ENCODE measurements around the gene GDF10. TPM values are rescaled to one million over a fixed set of nuclear protein-coding genes. Genes with fewer than 3 reads are reported as not detected.

GDF10 gene
- total RNA-seq, 1 donor from 2014 or later = not detected

- H3K4me3 ChIP-seq (ENCODE audit: low read depth, low read length) = no peak overlapping the region
- TF ChIP-seq, protein P1, sequence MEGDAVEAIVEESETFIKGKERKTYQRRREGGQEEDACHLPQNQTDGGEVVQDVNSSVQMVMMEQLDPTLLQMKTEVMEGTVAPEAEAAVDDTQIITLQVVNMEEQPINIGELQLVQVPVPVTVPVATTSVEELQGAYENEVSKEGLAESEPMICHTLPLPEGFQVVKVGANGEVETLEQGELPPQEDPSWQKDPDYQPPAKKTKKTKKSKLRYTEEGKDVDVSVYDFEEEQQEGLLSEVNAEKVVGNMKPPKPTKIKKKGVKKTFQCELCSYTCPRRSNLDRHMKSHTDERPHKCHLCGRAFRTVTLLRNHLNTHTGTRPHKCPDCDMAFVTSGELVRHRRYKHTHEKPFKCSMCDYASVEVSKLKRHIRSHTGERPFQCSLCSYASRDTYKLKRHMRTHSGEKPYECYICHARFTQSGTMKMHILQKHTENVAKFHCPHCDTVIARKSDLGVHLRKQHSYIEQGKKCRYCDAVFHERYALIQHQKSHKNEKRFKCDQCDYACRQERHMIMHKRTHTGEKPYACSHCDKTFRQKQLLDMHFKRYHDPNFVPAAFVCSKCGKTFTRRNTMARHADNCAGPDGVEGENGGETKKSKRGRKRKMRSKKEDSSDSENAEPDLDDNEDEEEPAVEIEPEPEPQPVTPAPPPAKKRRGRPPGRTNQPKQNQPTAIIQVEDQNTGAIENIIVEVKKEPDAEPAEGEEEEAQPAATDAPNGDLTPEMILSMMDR (IDR thresholded peaks at IDR 0.05; ENCODE audit: insufficient read depth, low read length, severe bottlenecking) = no peak
- DNase-seq (ENCODE audit: low read depth) = no peak
- H3K36me3 ChIP-seq (ENCODE audit: control insufficient read depth, insufficient read depth, low read length) = no peaks in the 10 kb centered on the region
- FAIRE-seq = no peak
- no peaks in the 10 kb centered on the region for H3K27me3 ChIP-seq (ENCODE audit: control insufficient read depth, insufficient read depth, low read length)
Measured at GRCh38 chr10:47264797-47265281, 35.2 kb upstream of the GDF10 start.

- no peaks in the 10 kb centered on the region for H3K27me3 ChIP-seq (ENCODE audit: control insufficient read depth, insufficient read depth, low read length)
- DNase-seq (ENCODE audit: low read depth) (no peak), FAIRE-seq (no peak)
- H3K4me3 ChIP-seq (ENCODE audit: low read depth, low read length) = no peak overlapping the region
- TF ChIP-seq, protein P1 (IDR thresholded peaks at IDR 0.05; ENCODE audit: insufficient read depth, low read length, severe bottlenecking) = no peak
- H3K36me3 ChIP-seq (ENCODE audit: control insufficient read depth, insufficient read depth, low read length) = no peaks in the 10 kb centered on the region
Measured at GRCh38 chr10:47266602-47267001, 33.4 kb upstream of the GDF10 start.

- TF ChIP-seq, protein P1 (IDR thresholded peaks at IDR 0.05; ENCODE audit: insufficient read depth, low read length, severe bottlenecking) = no peak
- no peak for DNase-seq (ENCODE audit: low read depth)
- H3K4me3 ChIP-seq (ENCODE audit: low read depth, low read length) = no peak overlapping the region
- H3K36me3 ChIP-seq (ENCODE audit: control insufficient read depth, insufficient read depth, low read length) = no peaks in the 10 kb centered on the region
- no peak for FAIRE-seq
- no peaks in the 10 kb centered on the region for H3K27me3 ChIP-seq (ENCODE audit: control insufficient read depth, insufficient read depth, low read length)
Measured at GRCh38 chr10:47268696-47269095, 31.3 kb upstream of the GDF10 start.

- no peak for DNase-seq (ENCODE audit: low read depth)
- TF ChIP-seq, protein P1 (IDR thresholded peaks at IDR 0.05; ENCODE audit: insufficient read depth, low read length, severe bottlenecking) = no peak
- H3K4me3 ChIP-seq (ENCODE audit: low read depth, low read length) = no peak overlapping the region
- H3K36me3 ChIP-seq (ENCODE audit: control insufficient read depth, insufficient read depth, low read length) = no peaks in the 10 kb centered on the region
- no peak for FAIRE-seq
- no peaks in the 10 kb centered on the region for H3K27me3 ChIP-seq (ENCODE audit: control insufficient read depth, insufficient read depth, low read length)
Measured at GRCh38 chr10:47269294-47269693, 30.7 kb upstream of the GDF10 start.

GRCh38 chr10:47276071-47276470 lies 23.9 kb upstream of the GDF10 start:
- DNase-seq (ENCODE audit: low read depth) (no peak), FAIRE-seq (no peak)
- Histone ChIP-seq H3K27me3 (ENCODE audit: control insufficient read depth, insufficient read depth, low read length) (no peaks in the 10 kb centered on the region), H3K4me3 (ENCODE audit: low read depth, low read length) (no peak overlapping the region), H3K36me3 (ENCODE audit: control insufficient read depth, insufficient read depth, low read length) (no peaks in the 10 kb centered on the region)
- TF ChIP-seq, protein P1 (IDR thresholded peaks at IDR 0.05; ENCODE audit: insufficient read depth, low read length, severe bottlenecking) = no peak
